Breast epithelium (tissue), 3 donors: ENCODE data around the gene SF3B2.

Experiments used
- CTCF ChIP-seq, 3 donors: fragments of 450-650 bp; IDR thresholded peaks; one replicate each; pipeline ENCODE4 v1.5.1; 2016 to 2017; ENCODE audit warnings: antibody characterized with exemption in 3 of 3, mild to moderate bottlenecking in 3 of 3, moderate library complexity in 3 of 3
- POLR2A ChIP-seq: fragments of 450-650 bp; IDR thresholded peaks from one replicate; pipeline ENCODE4 v1.6.1; 2016; ENCODE audit warnings: antibody characterized with exemption, mild to moderate bottlenecking, moderate library complexity
- POLR2AphosphoS5 ChIP-seq, 3 donors: sonication (generic); formaldehyde crosslinking; IDR thresholded peaks; one replicate each; pipeline ENCODE4 v1.6.1; 2017; ENCODE audit warnings: antibody characterized with exemption in 3 of 3

- TF ChIP-seq CTCF (IDR thresholded peaks at IDR 0.05) (no peak), POLR2A (no peak), POLR2AphosphoS5 (IDR thresholded peaks at IDR 0.05) (no peak)
Observed at GRCh38 chr11:66026017-66026529, 26.1 kb upstream of the SF3B2 start, which contains the start of gene CATSPER1.
